ENCODE data around the gene FBP2.

FBP2 gene

DNA sequence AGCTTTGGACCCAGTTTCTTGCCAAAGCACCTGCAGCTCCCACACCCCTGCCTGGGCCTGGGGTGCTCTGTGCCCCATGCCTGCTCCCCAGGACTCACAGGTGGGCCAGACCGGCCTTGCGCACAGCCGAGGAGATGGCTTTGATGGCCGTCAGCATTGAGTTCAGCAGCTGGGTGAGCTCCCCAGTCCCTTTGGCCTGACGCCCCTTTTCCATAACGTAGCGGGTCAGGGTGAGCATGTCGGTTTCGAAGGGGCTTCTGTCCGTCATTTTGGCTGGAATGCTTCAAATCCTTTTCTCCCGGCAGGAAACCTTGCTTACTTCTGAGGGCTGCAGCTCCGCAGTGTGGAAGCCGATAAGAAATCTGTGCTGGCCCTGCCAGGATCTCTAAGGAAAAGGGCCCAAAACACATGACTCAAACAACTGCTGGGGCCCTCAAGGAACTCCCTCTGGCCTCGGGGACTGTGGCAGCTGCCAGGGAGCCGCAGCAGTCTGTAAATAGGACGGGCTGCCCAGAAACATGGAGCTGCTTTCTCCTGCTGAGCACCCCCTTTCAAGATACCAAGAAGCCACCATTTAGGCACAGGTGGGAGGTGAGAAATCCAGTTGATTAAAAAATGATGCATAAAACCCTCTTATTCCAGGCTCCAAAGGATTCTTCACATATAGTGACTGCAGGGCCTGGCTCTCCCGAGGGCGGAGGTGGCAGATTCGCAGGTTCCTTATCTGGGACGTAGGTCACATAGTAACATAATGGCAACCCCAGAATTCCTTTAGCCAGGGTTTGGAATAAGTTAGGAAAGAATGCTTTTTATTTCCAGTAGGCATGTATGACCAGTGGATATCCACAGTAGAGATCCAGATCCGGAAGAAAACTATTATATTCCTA, at the start of gene FBP2:
TSS of gene FBP2 (minus strand) at position 366 of the 887 bp plus-strand sequence. CDS start at position 268, 98 bp downstream.
- no peak for DNase-seq

DNA sequence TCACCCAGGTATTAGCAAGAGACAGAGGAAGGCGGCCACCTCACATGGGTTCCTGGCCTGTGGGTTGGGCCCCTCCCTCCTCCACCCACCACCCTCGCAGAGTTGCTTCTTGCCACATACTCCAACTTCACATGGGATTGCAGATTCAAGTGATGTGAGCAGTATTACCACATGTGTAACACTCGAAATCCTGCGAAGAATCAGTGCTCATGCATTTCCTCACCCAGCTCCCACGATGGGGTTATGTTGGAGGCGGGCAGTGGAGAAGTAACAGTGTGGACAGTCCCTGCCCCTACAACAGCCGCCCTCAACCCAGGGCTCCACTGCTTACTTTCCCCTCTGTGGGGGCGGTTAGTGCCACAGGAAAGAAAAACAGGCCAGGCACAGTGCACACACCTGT, 49.6 kb upstream of the FBP2 start:
- DNase-seq: no peak

DNA sequence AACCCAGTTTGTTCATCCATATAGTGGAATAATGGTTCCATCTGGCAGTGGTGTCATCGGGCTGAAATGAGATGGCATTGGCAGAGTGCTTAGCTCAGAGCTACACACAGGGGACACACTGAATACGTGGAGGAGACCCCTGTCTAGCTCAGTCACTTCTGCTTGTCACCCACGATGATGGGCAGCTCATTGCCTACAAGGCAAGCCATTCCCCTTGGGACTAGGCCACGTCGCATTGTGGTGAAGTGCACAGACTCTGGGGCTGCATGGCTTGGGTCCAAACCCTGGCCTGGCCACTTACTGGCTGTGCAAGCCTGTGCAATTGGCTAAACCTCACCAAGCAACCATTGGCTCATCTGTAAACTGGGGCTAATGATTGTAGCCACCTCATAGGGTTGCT, 48.9 kb upstream of the FBP2 start:
- DNase-seq: no peak

- DNase-seq: peak; percentile 78
These were observed 46.4 kb upstream of the FBP2 start for GRCh38 chr9:94639999-94640376.

DNA sequence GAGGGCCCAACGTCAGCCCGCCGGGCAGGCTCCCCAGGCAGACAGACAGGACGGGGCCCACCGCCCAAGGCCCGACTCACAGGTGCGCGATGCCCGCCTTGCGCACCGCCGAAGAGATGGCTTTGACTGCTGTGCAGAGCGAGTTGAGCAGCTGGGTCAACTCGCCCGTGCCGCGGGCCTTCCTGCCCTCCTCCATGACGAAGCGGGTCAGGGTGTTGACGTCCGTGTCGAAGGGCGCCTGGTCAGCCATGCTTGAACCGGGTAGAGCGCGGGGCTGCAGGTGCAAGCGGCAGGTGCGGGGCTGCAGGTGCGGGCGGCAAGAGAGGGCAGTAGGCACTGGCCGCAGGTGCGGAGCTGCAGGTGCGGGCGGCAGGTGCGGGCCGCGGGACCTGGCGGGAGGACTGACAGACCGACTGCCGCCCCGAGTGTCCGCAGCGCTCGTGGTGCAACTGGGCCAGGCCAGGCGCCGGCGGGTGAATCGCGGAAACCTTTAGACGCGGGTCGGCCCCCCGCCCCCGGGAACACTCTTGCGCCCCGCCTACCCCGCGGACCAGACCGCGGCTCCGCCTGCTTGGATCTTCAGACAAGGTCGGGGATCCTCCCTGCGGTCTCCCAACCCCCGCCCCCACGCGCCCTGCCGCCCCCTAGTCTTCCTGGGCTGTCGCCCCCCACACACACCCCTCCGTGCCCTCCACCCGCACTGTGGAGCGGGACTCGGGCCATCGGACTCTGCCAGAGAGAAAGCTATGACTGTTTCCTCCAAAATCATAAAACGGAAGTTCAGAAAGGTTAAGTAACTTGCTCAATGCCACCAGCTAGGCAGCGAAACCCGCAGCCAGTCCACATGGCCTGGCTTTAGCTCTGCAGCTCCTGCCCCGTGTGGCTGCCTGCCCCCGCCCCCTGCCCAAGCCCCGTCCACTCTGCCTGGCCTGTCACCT, 45.7 kb upstream of the FBP2 start, which contains the start of gene FBP1:
TSS of gene FBP1 (minus strand) at position 458 of the 938 bp plus-strand sequence. CDS start at position 250, 208 bp downstream.
- DNase-seq: peak; percentile 92

DNA sequence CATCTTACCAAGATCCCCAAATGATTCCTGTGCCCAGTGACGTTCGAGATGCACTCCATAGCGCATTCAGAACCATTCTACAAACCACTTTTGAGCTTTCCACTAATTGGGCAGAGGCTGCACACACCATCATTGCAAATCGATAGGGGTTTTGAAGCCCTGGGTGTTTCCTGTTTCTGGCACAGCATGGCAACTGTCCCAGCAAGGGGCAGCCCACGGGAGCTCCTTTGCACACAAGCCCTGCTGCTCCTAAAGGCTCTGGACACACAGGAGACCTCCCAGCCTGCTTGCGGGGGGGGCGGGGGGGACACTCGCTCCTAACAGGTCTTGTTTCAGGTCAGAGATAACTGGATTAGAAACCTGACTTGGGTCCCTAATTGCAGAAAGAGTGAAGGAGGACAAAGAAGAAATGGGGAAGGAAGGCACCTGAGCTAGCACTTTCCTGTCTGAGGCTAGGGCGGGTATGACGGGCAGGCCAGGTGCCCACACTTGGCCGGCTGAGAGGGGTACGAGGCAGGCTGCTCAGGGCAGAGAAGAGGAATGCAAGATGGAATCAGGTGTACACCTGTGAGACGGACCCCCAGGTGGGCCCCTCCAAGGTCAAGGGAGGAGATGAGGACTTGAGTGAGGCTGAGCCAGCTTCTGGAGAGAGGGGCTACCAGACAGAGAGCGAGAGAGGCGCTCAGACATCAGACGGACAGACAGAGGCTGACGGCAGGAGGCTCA, 44.9 kb upstream of the FBP2 start:
- DNase-seq: peak; percentile 60

DNA sequence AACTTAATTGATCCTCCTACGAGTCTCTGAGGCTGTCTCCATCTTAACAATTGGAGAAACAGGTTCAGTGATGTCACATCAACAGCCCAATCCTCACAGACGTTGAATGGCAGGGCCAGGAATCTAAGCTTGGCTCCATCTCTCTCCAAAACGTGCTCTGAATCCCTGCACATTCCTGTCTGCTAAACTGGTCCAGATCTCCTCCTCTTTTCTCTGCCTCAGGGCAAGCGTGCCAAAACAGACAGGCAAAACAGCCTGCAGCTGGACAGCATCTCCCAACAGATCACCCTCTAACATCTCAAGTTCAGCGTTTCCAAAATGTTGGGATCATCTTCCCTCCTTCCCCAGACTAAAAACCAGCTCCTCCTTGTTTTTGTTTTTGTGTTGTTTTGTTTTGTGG, 39.1 kb upstream of the FBP2 start:
- DNase-seq: no peak

DNA sequence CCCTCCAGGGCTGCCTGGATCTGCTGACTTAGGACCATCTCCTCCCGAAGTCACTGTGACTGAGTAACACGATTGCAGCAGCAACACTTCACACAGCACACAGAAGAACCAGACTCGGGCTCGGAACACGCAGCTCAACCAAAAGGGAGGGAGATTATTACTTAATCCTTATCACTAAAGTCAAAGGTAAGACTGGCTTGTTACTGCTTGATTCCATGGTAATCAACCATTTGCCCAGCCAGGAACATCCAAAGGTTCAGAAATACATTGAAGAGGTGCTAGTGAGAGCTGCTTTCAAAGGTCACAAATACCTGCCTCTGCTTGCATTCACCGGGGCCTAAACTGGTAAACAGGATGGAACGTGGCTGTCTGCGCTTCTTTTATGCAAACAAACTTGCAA, 38.0 kb upstream of the FBP2 start:
- no peak for DNase-seq

DNA sequence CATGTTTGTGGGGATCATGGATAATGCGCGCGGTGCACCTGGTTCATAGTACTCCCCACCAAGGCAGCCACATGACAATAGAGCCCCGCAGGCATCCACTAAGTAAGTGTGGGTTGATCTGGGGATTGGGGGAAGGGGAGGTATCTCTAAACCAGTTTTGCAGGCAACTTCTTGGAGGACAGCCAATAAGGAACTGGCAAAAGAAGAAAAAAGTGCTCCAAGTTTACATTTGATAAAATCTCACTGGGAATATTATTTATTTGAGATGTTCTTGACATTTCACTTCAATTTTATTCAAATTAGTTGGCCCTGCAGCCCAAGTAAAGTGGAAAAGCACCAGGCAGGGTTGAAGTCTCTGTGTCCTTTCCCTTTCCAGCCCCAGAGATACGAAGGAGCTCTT, 37.2 kb upstream of the FBP2 start:
- DNase-seq: peak; percentile 13

DNA sequence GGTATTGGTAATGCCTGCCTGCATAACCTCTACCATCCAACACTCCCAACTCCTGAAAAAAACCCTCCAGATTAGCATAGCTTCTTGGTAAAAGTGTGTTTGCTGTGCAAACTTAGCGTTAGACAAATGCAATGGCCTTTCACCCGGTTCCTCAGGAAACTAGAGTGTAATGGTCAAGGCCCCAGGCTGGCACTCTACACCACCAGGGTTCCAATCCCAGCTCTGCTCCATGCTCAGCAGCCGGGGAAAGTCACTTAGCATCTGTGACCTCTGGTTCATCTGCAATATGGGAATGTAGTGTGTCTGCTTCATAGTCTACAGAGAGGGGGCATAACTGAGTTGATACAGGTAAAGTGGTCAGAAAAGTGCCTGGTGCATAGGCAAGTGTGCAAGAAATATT, 36.7 kb upstream of the FBP2 start:
- DNase-seq: no peak

- no peak for DNase-seq
These were observed 33.7 kb upstream of the FBP2 start for GRCh38 chr9:94627287-94627686.

GRCh38 chr9:94625835-94626234, 32.2 kb upstream of the FBP2 start:
- no peak for DNase-seq

GRCh38 chr9:94624629-94625028, 31.0 kb upstream of the FBP2 start:
- DNase-seq: no peak

- peak; percentile 36 for DNase-seq
These were observed 29.6 kb upstream of the FBP2 start for GRCh38 chr9:94623253-94623652.

GRCh38 chr9:94622087-94622800, 28.6 kb upstream of the FBP2 start:
- DNase-seq: no peak

- no peak for DNase-seq
These were observed 25.4 kb upstream of the FBP2 start for GRCh38 chr9:94619026-94619425.

DNA sequence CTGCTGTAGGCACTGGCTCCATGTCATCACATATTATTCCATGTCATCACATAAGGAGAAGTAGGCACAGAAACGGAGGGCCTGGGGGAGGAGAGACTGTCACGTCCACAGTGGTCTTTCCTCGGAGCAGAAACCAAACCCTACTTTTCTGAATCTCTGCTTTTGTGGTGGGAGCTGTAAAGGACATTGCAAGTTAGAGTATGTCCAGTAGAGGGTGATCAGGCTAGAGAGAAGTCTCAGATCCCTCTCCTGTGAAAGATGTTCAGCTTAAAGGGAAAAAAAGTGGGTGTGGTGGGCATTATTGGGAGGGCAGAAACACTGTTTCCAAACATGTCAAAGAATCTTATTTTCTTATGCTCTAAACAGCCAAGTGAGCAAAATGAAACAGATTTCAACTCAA, 19.4 kb upstream of the FBP2 start:
- no peak for DNase-seq

DNA sequence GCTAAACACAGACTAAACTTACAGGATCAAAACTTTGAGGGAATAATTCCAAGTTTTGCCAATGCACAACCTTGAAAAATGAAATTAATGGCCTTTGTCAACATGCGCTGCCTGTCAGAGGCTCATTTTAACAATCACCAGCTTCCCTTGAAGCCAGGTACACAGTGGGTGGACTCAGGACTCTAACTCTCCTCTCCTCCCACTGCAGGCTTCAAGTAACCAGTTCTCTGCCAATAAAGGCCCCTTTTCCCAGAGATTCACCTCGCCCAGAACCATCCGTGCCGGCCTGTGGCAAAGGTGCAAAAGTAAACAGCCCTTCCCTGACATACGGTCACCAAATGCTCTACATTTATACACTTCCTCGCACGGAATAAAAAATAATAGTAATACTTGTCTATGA, 18.4 kb upstream of the FBP2 start:
- DNase-seq: no peak

DNA sequence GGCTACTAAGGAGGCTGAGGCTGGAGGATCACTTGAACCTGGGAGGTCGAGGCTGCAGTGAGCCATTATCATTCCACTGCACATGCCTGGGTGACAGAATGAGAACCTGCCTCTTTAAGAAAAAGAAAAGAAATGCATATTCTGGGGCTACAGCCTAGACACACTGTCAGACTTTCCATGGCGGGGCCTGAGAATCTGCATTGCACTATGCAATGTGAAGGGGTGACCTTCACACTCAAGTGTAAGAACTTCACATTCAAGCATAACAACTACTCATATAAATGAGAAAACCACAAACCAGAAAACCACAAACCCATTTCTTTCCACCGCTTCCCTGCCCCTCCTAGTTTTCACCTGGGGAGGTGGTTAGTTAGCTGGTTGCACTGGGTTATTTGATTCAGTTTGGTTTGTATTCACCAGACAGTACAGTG, 18.0 kb upstream of the FBP2 start:
- DNase-seq: no peak

GRCh38 chr9:94610181-94610606, 16.6 kb upstream of the FBP2 start:
- no peak for DNase-seq

- DNase-seq: no peak
These were observed 13.7 kb upstream of the FBP2 start for GRCh38 chr9:94607423-94607691.

DNA sequence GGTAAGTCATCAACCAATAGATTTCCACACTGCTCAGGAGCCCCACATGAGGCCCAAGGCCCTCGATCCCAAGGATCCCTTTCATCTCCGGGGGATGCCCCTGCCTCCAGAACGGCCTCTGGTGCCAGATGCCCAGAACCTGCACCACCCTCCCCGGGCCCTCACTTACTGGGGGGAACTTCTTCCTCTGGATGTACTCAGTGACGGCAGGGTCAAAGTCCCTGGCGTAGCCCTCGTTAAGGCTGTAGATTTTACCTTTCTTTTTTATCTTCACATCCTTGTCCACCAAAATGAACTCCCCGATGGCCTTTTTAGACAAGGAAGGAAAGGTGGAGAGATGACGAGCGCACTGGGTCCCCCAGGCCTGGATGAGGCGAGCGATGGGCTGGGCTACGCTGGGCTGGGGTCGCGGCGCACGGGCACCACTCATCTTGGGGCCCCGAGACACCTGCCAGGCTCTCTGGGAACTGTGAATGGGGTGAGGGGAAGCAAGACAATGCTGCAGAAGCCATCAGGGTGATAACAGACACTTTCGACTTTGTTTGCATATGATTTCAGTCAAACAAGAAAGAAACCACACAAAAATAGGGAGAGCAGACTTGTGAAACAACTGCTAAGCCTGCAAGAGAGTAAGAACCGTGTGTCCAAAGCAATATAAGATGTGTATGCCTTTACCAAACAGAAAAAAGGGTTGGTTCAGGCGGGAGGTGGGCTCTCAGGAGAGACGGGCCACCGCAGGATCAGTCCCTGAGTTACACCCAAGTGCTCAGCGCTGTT, 13.2 kb upstream of the FBP2 start:
- DNase-seq: no peak
